Right lobe of liver (tissue), 4 donors: Measurements from ENCODE around the gene NENF.

Experiments used
- CTCF ChIP-seq, 4 donors: fragments of 200-600 bp in 3 of 4; fragments of 450-650 bp in 1 of 4; IDR thresholded peaks; one replicate each; pipeline versions ENCODE4 v1.5.1 to v1.8.0; 2016 to 2022; ENCODE audit warnings: antibody characterized with exemption in 4 of 4, mild to moderate bottlenecking in 2 of 4
- POLR2A ChIP-seq: fragments of 450-650 bp; IDR thresholded peaks from one replicate; pipeline ENCODE4 v1.6.1; 2017; ENCODE audit warnings: antibody characterized with exemption, mild to moderate bottlenecking
- donor health status: DM: no; HTN: no; CAD: no.
- donor health status: DM: no; HTN: no; CAD: no.
- donor health status: DM: no; HTN: yes; CAD: no.

- TF ChIP-seq CTCF (IDR thresholded peaks at IDR 0.05) = no peak
- TF ChIP-seq POLR2A = no peak
Observed at GRCh38 chr1:212421165-212421564, 11.6 kb upstream of the NENF start.
